Activated CD8-positive, alpha-beta T cell treated with anti-CD3 and anti-CD28 coated beads, Interleukin-2, amount 10 ng/mL, durations not matched to agents 7 days and 5 days (primary cell): Measurements from ENCODE around the gene NCCRP1. TPM values are rescaled to one million over a fixed set of nuclear protein-coding genes. Genes with fewer than 3 reads are reported as not detected.

Source experiments
- ATAC-seq: fragments of 150-1000 bp; cut with Tn5 transposase; one replicate; pipeline ENCODE4 v1.10.0; 2021; ENCODE audit warnings: moderate library complexity
- CTCF ChIA-PET: fragments of 350-600 bp; sonication (Branson Sonifier 250); formaldehyde crosslinking; loops from one replicate; lab custom pipeline; 2021; ENCODE audit warnings: antibody characterized with exemption; lab: Charles Lee
- POLR2A ChIA-PET: fragments of 350-600 bp; sonication (Branson Sonifier 250); formaldehyde crosslinking; loops from one replicate; lab custom pipeline; 2021; ENCODE audit warnings: antibody characterized with exemption; lab: Charles Lee
- DNase-seq: peaks from one replicate; pipeline ENCODE4 v3.0.0-alpha.2; 2020
- H3K27ac Mint-ChIP-seq: one replicate; pipeline ENCODE4 v1.8.0; 2021; ENCODE audit warnings: mild to moderate bottlenecking, mixed read lengths
- H3K27me3 Mint-ChIP-seq: one replicate; pipeline ENCODE4 v1.8.0; 2021; ENCODE audit warnings: low read depth, mixed read lengths
- H3K36me3 Mint-ChIP-seq: one replicate; pipeline ENCODE4 v1.8.0; 2021; ENCODE audit warnings: low read depth, mixed read lengths
- H3K4me1 Mint-ChIP-seq: one replicate; pipeline ENCODE4 v1.8.0; 2021; ENCODE audit warnings: low read depth, mixed read lengths
- H3K4me3 Mint-ChIP-seq: one replicate; pipeline ENCODE4 v1.8.0; 2021; ENCODE audit warnings: mild to moderate bottlenecking, mixed read lengths
- H3K9me3 Mint-ChIP-seq: one replicate; pipeline ENCODE4 v1.8.0; 2022; ENCODE audit warnings: mixed read lengths; ENCODE audit not compliant: insufficient read depth
- total RNA-seq, 2 experiments: library from RNA; stranded (reverse); gene quantifications; one replicate each; pipeline ENCODE4 v1.2.3, GENCODE V29; 2021

The NCCRP1 gene, protein sequence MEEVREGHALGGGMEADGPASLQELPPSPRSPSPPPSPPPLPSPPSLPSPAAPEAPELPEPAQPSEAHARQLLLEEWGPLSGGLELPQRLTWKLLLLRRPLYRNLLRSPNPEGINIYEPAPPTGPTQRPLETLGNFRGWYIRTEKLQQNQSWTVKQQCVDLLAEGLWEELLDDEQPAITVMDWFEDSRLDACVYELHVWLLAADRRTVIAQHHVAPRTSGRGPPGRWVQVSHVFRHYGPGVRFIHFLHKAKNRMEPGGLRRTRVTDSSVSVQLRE
- not detected for total RNA-seq

DNA sequence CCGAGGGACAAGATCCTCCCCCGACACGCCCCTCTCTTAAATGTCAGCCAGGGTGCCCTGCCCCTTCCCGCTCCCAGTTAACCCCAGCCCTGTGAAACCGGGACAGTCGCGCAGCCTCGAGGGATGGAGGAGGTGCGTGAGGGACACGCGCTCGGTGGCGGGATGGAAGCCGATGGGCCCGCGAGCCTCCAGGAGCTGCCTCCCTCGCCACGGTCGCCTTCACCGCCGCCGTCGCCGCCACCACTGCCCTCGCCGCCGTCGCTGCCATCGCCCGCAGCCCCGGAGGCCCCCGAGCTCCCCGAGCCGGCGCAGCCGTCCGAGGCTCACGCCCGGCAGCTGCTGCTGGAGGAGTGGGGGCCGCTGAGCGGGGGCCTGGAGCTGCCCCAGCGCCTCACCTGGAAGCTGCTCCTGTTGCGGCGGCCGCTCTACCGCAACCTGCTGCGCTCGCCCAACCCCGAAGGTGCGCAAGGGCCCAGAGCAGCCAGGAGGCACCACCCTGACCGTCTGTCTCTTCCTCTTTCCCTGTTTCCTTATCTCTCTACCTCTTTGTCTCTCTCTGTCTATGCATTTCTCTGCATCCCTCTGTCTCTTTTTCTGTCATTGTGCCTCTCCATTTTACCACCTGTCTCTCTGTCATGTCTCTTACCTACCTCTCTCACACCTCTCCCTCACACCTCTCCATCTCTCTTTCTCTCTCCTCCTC lies at the start of gene NCCRP1:
Gene NCCRP1 (plus strand): TSS at position 105 of the 703 bp plus-strand sequence. CDS start 19 bp downstream, at position 124.
- ATAC-seq: peak; percentile 43
- DNase-seq: no peak
- H3K9me3 Mint-ChIP-seq: no peaks in the 10 kb centered on the region
- no peaks in the 10 kb centered on the region for H3K36me3 Mint-ChIP-seq
- ChIA-PET POLR2A (no interaction called here), CTCF (no interaction called here)
- H3K4me1 Mint-ChIP-seq: peaks cover 19% of the 10 kb centered on the region
- H3K27me3 Mint-ChIP-seq: peaks cover 43% of the 10 kb centered on the region
- no peak within 1 kb of the TSS for H3K4me3 Mint-ChIP-seq
- no peak within 1 kb of the TSS for H3K27ac Mint-ChIP-seq

- POLR2A ChIA-PET: no interaction called here
- CTCF ChIA-PET: no interaction called here
Observed at GRCh38 chr19:39147480-39147879, 49.3 kb upstream of the NCCRP1 start.

DNA sequence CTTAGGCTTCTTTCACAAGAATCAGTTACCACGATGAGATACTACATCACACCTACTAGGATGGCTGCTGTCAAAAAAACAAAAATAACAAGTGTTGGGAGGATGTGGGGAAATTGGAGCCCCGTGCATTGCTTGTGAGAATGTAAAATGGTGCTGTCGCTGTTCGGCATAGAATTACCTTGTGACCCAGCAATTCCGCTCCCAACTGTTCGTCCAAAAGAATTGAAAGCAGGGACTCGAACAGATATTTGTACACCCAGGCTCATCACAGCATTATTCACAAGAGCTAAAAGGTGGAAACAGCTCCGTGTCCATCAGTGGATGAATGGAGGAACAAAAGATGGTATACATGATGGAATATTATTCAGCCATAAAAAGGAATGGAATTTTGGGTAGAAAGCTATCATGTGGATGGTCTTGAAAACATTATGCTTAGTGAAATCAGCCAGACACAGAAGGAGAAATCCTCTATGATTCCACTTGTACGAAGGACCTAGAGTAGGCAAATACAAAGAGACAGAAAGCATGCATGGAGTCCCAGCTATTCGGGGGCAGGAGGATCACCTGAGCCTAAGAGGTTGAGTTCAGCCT lies 47.7 kb upstream of the NCCRP1 start:
- ChIA-PET POLR2A (no interaction called here), CTCF (no interaction called here)
- DNase-seq: no peak
- H3K27me3 Mint-ChIP-seq: no peaks in the 10 kb centered on the region
- H3K27ac Mint-ChIP-seq: no peak overlapping the region
- peaks cover 16% of the 10 kb centered on the region for H3K4me1 Mint-ChIP-seq
- H3K4me3 Mint-ChIP-seq: no peak overlapping the region
- no peaks in the 10 kb centered on the region for H3K9me3 Mint-ChIP-seq
- no peaks in the 10 kb centered on the region for H3K36me3 Mint-ChIP-seq
- ATAC-seq: no peak

More at GRCh38 chr19:39147480-39147879, 49.3 kb upstream of the NCCRP1 start:
- DNase-seq (no peak), ATAC-seq (no peak)
- peaks cover 13% of the 10 kb centered on the region for H3K4me1 Mint-ChIP-seq
- H3K27ac Mint-ChIP-seq: no peak overlapping the region
- H3K4me3 Mint-ChIP-seq: no peak overlapping the region
- no peaks in the 10 kb centered on the region for H3K36me3 Mint-ChIP-seq
- H3K27me3 Mint-ChIP-seq: no peaks in the 10 kb centered on the region
- H3K9me3 Mint-ChIP-seq: no peaks in the 10 kb centered on the region

GRCh38 chr19:39150235-39150634 lies 46.5 kb upstream of the NCCRP1 start:
- ATAC-seq (no peak), DNase-seq (no peak)
- Mint-ChIP-seq H3K27me3 (no peaks in the 10 kb centered on the region), H3K4me1 (peaks cover 21% of the 10 kb centered on the region), H3K9me3 (no peaks in the 10 kb centered on the region), H3K36me3 (no peaks in the 10 kb centered on the region), H3K27ac (no peak overlapping the region), H3K4me3 (no peak overlapping the region)
- POLR2A ChIA-PET: no interaction called here
- CTCF ChIA-PET: no interaction called here

GRCh38 chr19:39150807-39151600 lies 45.8 kb upstream of the NCCRP1 start:
- no peak overlapping the region for H3K4me3 Mint-ChIP-seq
- DNase-seq (no peak), ATAC-seq (no peak)
- ChIA-PET POLR2A (no interaction called here), CTCF (no interaction called here)
- no peak overlapping the region for H3K27ac Mint-ChIP-seq
- H3K27me3 Mint-ChIP-seq: no peaks in the 10 kb centered on the region
- peaks cover 25% of the 10 kb centered on the region for H3K4me1 Mint-ChIP-seq
- H3K9me3 Mint-ChIP-seq: no peaks in the 10 kb centered on the region
- no peaks in the 10 kb centered on the region for H3K36me3 Mint-ChIP-seq

DNA sequence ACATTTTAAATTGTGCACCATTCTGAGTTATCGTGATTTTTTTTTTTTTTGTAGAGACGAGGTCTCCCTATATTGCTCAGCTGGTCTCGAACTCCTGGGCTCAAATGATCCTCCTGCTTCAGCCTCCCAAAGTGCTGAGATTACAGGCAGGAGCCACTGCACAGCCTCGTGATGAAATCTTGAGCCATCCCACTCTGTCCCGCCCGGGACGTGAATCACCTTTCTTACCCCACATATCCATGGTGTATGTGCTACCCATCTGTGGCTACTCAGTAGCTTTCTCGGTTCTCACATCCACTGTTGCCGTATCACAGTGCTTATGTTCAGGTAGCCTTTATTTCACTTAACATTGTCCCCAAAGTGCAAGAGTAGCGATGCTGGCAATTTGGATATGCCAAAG lies 44.7 kb upstream of the NCCRP1 start:
- H3K27ac Mint-ChIP-seq: no peak overlapping the region
- H3K36me3 Mint-ChIP-seq: no peaks in the 10 kb centered on the region
- no peak for ATAC-seq
- H3K27me3 Mint-ChIP-seq: no peaks in the 10 kb centered on the region
- peaks cover 31% of the 10 kb centered on the region for H3K4me1 Mint-ChIP-seq
- no peak overlapping the region for H3K4me3 Mint-ChIP-seq
- CTCF ChIA-PET: no interaction called here
- H3K9me3 Mint-ChIP-seq: no peaks in the 10 kb centered on the region
- no peak for DNase-seq
- POLR2A ChIA-PET: no interaction called here

DNA sequence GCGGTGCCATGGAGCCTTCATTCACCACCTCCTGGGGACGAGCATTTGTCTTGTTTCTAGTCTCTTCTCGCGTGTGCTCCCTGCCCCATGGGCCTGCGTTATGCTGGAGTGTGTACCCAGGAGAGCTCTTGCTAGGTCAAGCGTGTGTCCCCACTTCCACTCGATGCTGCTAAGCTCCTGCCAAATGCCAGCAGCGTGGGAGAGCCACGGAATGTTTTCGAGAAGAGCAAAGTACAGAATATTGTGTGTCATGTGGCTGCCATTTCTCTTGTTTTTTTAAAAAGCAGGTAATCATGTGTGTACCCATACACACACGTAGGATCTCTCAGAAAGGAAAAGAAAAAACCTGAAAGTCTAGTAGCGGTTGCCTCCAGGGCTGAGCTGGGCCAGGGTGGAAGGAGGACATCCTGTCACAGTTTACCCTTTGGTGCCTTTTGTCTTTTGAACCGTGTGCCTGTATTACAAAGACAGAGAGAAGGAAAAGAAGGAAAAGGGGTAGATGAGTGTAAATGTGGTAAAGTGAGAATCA lies 42.6 kb upstream of the NCCRP1 start:
- H3K27ac Mint-ChIP-seq: peak overlapping the region; percentile 13

GRCh38 chr19:39154629-39155100 lies 42.1 kb upstream of the NCCRP1 start:
- ATAC-seq (no peak), DNase-seq (no peak)
- POLR2A ChIA-PET: no interaction called here
- Mint-ChIP-seq H3K9me3 (no peaks in the 10 kb centered on the region), H3K27ac (no peak overlapping the region), H3K4me1 (peaks cover 28% of the 10 kb centered on the region), H3K27me3 (no peaks in the 10 kb centered on the region), H3K4me3 (no peak overlapping the region), H3K36me3 (no peaks in the 10 kb centered on the region)
- CTCF ChIA-PET: no interaction called here

More for the DNA sequence above, 42.6 kb upstream of the NCCRP1 start:
- H3K4me3 Mint-ChIP-seq: no peak overlapping the region
- ChIA-PET CTCF (no interaction called here), POLR2A (no interaction called here)
- H3K36me3 Mint-ChIP-seq: no peaks in the 10 kb centered on the region
- no peak for DNase-seq
- no peak for ATAC-seq
- H3K27me3 Mint-ChIP-seq: no peaks in the 10 kb centered on the region
- no peaks in the 10 kb centered on the region for H3K9me3 Mint-ChIP-seq
- H3K4me1 Mint-ChIP-seq: peaks cover 28% of the 10 kb centered on the region

DNA sequence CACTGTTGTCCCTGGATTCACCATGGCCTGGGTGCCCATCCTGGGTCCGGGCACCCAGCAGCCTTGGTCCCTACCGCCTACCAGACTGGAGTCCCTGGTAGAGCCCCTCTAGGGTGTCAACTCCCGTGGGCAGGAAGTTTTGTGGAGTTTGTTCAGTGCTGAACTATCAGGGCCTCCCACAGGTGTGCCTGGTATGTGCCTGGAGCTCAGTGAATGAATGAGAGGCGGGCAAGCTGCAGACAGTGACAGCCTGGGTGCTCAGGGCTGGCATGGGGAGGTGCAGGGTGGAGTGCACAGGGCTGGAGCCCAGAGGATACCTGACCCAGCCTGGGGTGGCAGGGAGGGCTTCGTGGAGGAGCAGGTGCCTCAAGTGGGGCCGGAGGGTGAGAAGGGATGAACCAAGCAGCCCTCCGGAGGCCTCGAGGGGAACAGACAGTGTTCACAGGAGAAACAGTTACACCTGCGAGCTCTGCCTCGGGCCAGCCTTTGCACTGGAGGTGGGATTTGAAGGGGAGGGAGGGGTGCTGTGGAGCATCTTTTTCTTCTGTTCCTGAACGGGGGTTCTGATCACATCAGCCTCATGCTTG lies 41.6 kb upstream of the NCCRP1 start:
- H3K27ac Mint-ChIP-seq: no peak overlapping the region
- peaks cover 29% of the 10 kb centered on the region for H3K4me1 Mint-ChIP-seq
- no peaks in the 10 kb centered on the region for H3K36me3 Mint-ChIP-seq
- ChIA-PET POLR2A (interaction anchor here (0.6 kb wide), 1 partner anchor 29 kb away, joined by 3 read pairs; the partner anchor contains the start of gene PAK4), CTCF (no interaction called here)
- ATAC-seq (no peak), DNase-seq (no peak)
- no peak overlapping the region for H3K4me3 Mint-ChIP-seq
- no peaks in the 10 kb centered on the region for H3K27me3 Mint-ChIP-seq
- H3K9me3 Mint-ChIP-seq: no peaks in the 10 kb centered on the region

DNA sequence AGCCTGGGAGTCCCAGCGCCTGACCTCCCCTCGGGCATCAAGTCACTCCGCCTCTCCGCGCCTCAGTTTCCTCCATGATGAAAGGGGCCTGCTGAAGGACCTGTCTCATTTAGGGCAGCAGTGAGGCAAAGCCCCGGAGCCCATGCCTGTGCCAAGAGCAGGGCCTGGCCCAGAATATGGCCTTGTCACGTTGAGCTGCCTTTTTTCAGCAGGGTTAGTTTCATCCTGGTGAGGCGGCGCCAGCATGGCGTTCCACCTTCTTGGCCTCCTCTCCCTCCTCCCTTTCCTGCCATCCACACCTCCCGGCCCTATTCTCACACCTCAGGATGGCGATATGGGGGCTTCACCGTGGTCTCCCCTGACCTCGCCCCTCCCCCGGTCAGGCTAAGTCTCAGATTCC lies 41.0 kb upstream of the NCCRP1 start:
- H3K27me3 Mint-ChIP-seq: no peaks in the 10 kb centered on the region
- no peak for DNase-seq
- no peak overlapping the region for H3K27ac Mint-ChIP-seq
- H3K36me3 Mint-ChIP-seq: no peaks in the 10 kb centered on the region
- H3K4me3 Mint-ChIP-seq: no peak overlapping the region
- H3K9me3 Mint-ChIP-seq: no peaks in the 10 kb centered on the region
- POLR2A ChIA-PET: interaction anchor here (0.6 kb wide), 1 partner anchor 30 kb away, joined by 3 read pairs; the partner anchor contains the start of gene PAK4
- no peak for ATAC-seq
- CTCF ChIA-PET: no interaction called here
- H3K4me1 Mint-ChIP-seq: peaks cover 34% of the 10 kb centered on the region
